Esophagus squamous epithelium (tissue), 4 donors: ENCODE measurements around the gene COL4A3.

ENCODE experiments used
- CTCF ChIP-seq, 6 experiments: fragments of 450-650 bp in 4 of 6; fragments of 200-600 bp in 2 of 6; sonication (generic) in 2 of 6; IDR thresholded peaks; one replicate each; pipeline ENCODE4 v1.5.1; 2016 to 2019; ENCODE audit warnings: antibody characterized with exemption in 6 of 6, mild to moderate bottlenecking in 4 of 6, moderate library complexity in 4 of 6
- POLR2A ChIP-seq, 4 donors: fragments of 450-650 bp; IDR thresholded peaks; one replicate each; pipeline ENCODE4 v1.6.1; 2017; ENCODE audit warnings: antibody characterized with exemption in 4 of 4, mild to moderate bottlenecking in 4 of 4, moderate library complexity in 3 of 4

GRCh38 chr2:227152093-227152766, 12.2 kb upstream of the COL4A3 start:
- no peak for TF ChIP-seq CTCF (IDR thresholded peaks at IDR 0.05)
- no peak for TF ChIP-seq POLR2A (IDR thresholded peaks at IDR 0.05)
